ENCODE data around the gene PARD6B.

The PARD6B gene

DNA sequence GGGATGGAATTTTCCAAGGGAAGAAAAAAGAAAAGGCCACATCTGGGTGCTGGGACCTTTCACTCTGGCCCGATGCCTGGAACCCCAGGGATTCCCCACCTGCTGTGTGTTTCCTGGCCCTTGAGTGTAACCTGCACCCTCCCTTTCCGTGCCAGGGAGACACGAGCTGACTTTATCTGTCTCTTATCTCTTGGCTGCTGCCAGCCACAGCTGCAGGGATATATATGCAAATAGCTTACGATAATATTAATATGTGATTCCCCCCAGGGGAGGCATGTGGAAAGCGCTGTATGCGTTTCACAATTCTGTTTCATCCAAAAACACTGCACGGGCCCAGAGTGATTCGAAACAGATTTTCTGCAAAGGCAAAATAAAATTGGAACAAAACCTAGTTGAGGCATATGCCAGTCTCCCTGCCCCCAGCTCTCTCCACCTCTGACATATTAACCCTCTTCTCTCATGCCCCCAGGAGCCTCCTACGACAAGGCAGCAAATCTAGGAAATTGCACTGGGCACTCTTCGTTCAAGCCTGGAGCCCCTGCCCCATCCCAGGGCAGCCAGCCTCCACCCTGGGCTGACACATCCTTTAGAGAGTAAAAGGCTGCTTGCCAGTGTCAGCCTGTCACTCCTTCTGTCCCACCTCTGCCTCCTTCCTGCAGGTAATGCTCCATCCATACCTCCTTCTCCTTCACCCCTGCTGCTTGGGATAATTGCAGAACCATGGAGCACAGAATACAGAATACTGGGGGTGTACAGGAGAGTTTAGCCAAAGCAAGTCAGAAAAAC, 41.3 kb upstream of the PARD6B start:
- no peak for DNase-seq (ENCODE audit: low spot score)
- TF ChIP-seq, protein P1, sequence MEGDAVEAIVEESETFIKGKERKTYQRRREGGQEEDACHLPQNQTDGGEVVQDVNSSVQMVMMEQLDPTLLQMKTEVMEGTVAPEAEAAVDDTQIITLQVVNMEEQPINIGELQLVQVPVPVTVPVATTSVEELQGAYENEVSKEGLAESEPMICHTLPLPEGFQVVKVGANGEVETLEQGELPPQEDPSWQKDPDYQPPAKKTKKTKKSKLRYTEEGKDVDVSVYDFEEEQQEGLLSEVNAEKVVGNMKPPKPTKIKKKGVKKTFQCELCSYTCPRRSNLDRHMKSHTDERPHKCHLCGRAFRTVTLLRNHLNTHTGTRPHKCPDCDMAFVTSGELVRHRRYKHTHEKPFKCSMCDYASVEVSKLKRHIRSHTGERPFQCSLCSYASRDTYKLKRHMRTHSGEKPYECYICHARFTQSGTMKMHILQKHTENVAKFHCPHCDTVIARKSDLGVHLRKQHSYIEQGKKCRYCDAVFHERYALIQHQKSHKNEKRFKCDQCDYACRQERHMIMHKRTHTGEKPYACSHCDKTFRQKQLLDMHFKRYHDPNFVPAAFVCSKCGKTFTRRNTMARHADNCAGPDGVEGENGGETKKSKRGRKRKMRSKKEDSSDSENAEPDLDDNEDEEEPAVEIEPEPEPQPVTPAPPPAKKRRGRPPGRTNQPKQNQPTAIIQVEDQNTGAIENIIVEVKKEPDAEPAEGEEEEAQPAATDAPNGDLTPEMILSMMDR (IDR thresholded peaks at IDR 0.05; ENCODE audit: extremely low read depth, insufficient read depth, missing control alignments): no peak
- in situ Hi-C loops (cut with MboI; ENCODE audit: low pct_unique_long_range_greater_than_20kb, low sequenced_read_pairs, unreplicated experiment): no loop called here

DNA sequence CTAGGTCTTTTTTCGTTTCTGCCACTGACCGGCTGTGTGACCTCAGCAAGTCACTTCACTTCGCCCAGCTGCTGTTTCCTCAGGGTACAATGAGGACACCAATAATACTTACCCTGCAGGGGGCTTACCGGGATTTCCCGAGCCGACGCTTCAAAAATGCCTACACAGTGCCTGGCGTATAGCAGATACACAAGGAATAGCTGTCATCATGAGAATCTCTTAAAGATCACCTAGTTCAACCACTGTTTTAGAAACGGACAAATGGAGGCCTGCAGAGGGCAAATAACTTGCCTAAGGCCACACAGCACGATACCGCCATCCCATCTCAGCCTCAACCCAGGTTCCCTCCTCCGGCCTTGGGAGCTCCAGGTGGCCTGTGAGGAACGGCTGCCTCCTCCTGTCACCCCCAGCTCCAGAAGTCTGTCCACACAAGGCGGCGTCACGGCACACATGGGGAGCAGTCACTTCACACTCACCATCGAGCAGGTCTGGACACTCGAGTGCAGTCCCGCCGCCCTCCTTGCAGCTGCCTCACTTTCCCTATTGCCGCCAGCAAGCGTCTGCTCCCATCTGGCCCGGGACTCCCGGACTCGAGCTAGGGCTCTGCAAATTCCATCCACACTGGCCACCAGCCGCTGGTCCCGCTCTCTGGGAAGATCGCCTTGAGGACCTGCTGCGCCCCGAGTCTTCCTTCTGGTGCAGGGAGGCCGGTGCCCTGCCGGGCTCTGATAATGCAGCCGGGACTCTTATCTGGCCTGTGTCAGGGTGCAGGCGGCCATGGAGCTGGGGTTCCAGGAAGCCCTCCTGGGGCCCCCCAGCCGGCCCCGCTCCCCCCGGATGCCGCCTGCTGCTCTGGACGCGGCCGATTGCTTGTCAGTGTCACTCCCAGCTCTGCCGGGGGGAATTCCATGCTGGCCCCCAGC, 40.5 kb upstream of the PARD6B start, which contains the start of gene RIPOR3:
TSS of gene RIPOR3 (minus strand) at position 893 of the 923 bp plus-strand sequence. CDS start at position 479, 414 bp downstream.
- TF ChIP-seq, protein P1 (IDR thresholded peaks at IDR 0.05; ENCODE audit: extremely low read depth, insufficient read depth, missing control alignments): no peak
- in situ Hi-C loops (cut with MboI; ENCODE audit: low pct_unique_long_range_greater_than_20kb, low sequenced_read_pairs, unreplicated experiment): no loop called here
- DNase-seq (ENCODE audit: low spot score): no peak

DNA sequence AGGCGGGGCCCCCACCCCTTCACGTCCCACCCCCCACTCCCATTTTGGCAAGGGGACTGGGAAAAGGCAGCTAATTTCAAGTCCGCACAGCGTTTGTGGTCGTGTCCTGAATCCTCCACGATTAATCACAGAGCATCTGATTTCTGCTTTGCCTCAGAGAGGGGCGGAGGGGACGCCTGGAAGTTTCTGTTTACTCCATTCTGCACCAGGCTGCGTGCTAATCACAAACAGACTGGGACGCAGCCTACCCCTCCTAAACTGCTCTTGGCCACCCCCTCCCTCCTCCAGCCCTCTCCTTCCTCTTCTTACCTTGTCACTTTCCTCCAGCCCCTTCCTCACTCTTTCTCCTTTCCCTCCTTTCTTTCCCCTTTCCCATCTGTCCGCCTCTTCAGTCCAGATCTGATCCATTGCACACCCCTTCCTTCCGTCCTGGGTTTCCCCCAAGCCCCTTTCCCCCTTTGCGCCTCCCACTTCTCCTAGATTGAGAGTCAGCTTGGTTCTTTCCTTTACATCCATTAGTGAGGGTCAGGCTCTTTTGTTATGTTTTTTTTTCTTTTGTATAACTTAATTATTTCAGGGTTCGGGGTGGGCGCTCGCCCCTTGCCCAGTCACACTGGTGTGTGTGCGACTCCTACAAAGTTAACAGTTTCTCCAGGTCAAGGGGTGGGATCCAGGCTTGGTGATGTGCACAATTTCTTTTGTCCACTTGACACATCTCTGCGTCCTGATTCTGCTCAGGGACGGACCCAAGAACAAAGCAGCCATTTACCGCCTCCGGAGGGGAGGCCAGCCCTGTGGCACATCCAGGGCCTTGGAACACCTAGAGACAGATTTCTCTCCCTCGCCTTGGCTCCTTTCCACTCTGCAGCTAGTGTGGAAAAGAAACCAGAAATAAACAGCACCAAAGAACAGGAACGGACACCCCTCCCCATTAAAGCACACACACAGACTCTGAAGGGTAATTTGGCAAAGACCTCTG, 39.5 kb upstream of the PARD6B start:
- in situ Hi-C loops (cut with MboI; ENCODE audit: low pct_unique_long_range_greater_than_20kb, low sequenced_read_pairs, unreplicated experiment): no loop called here
- TF ChIP-seq, protein P1 (IDR thresholded peaks at IDR 0.05; ENCODE audit: extremely low read depth, insufficient read depth, missing control alignments): no peak
- DNase-seq (ENCODE audit: low spot score): no peak

- in situ Hi-C loops (cut with MboI; ENCODE audit: low pct_unique_long_range_greater_than_20kb, low sequenced_read_pairs, unreplicated experiment): no loop called here
- TF ChIP-seq, protein P1 (IDR thresholded peaks at IDR 0.05; ENCODE audit: extremely low read depth, insufficient read depth, missing control alignments): no peak
- no peak for DNase-seq (ENCODE audit: low spot score)
These were observed 38.8 kb upstream of the PARD6B start for GRCh38 chr20:50692552-50692933.

DNA sequence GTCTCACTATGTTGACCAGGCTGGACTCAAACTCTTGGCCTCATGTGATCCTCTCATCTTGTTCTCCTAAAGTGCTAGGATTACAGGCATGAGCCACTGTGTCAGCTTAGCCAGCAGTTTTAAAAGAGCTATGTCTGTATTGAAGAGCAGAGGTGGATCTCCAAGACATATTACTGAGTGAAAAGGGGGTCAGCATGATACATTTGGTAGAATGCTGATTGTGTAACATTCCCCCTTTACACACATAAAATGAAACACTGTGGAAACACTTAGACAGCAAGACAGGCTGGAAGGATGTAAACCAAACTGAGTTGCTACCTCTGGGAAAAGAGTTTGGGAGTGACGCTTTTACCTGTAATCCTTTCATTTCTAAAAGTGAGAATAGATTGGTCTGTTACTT, 38.4 kb upstream of the PARD6B start:
- in situ Hi-C loops (cut with MboI; ENCODE audit: low pct_unique_long_range_greater_than_20kb, low sequenced_read_pairs, unreplicated experiment): no loop called here
- TF ChIP-seq, protein P1 (IDR thresholded peaks at IDR 0.05; ENCODE audit: extremely low read depth, insufficient read depth, missing control alignments): no peak
- no peak for DNase-seq (ENCODE audit: low spot score)

Data from GM13977 (cell line).